Subcutaneous adipose tissue (tissue), 4 donors: ENCODE measurements around the gene TNS4. TPM values are rescaled to one million over a fixed set of nuclear protein-coding genes. Genes with fewer than 3 reads are reported as not detected.

Source experiments
- total RNA-seq, 4 donors: library from RNA; depleted of rRNA; stranded (reverse); fragments of >200 nt; gene quantifications; one replicate each; pipeline ENCODE4 v1.1.0, GENCODE V29; 2016
- TF ChIP-seq, protein P1 (sequence below): fragments of 450-650 bp; IDR thresholded peaks from one replicate; pipeline ENCODE4 v1.5.1; 2016; ENCODE audit warnings: low read depth, mild to moderate bottlenecking, control low read depth, antibody characterized with exemption, moderate library complexity

TNS4 gene
- total RNA-seq, 4 donors from 2014 or later = not detected

- TF ChIP-seq, protein P1, sequence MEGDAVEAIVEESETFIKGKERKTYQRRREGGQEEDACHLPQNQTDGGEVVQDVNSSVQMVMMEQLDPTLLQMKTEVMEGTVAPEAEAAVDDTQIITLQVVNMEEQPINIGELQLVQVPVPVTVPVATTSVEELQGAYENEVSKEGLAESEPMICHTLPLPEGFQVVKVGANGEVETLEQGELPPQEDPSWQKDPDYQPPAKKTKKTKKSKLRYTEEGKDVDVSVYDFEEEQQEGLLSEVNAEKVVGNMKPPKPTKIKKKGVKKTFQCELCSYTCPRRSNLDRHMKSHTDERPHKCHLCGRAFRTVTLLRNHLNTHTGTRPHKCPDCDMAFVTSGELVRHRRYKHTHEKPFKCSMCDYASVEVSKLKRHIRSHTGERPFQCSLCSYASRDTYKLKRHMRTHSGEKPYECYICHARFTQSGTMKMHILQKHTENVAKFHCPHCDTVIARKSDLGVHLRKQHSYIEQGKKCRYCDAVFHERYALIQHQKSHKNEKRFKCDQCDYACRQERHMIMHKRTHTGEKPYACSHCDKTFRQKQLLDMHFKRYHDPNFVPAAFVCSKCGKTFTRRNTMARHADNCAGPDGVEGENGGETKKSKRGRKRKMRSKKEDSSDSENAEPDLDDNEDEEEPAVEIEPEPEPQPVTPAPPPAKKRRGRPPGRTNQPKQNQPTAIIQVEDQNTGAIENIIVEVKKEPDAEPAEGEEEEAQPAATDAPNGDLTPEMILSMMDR = no peak
Observed at GRCh38 chr17:40479754-40480480, 21.5 kb downstream of the TNS4 start.

DNA sequence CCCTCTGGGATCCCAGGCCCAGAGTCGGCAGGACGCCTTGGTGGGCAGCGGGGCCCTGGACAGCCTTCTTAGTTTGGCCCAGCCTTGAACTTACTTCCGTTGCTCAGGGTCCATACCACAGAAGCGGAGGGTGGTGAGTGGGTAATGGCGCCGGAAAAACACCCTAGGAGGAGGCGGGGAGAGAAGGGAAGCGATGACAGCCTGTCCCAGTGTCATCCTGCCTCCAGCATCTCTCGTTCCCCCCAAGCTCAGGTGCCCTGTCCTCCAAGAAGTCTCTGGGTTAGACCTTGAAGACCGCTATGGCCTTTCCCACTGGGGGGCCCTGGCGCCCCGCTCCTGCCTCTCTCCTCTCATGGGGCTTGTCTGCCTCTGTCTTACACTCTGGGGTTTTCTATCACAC is 22.9 kb downstream of the TNS4 start:
- TF ChIP-seq, protein P1 = no peak

DNA sequence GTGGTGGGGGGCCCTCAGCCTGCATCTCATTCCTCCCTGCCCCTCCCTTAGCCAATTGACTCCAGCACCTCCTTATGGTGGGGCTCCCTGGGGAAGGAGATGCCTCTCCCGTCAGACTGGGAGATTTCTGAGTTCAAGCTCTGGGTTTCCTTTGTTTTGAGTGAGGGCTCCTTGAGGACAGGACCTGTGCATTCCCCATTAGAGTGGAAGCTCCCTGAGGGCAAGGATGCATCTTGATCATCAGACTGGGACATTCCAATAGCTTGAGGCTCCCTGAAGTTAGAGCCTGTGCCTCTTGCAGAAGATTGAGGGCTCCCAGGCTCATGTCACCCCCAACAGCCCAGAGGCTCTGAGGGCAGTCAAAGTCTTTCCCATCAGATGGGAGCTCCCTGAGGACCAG is 23.6 kb downstream of the TNS4 start:
- TF ChIP-seq, protein P1 = no peak

GRCh38 chr17:40475234-40475908 is 26.1 kb downstream of the TNS4 start:
- TF ChIP-seq, protein P1 = no peak

GRCh38 chr17:40474419-40475002 is 26.9 kb downstream of the TNS4 start:
- TF ChIP-seq, protein P1 = no peak

DNA sequence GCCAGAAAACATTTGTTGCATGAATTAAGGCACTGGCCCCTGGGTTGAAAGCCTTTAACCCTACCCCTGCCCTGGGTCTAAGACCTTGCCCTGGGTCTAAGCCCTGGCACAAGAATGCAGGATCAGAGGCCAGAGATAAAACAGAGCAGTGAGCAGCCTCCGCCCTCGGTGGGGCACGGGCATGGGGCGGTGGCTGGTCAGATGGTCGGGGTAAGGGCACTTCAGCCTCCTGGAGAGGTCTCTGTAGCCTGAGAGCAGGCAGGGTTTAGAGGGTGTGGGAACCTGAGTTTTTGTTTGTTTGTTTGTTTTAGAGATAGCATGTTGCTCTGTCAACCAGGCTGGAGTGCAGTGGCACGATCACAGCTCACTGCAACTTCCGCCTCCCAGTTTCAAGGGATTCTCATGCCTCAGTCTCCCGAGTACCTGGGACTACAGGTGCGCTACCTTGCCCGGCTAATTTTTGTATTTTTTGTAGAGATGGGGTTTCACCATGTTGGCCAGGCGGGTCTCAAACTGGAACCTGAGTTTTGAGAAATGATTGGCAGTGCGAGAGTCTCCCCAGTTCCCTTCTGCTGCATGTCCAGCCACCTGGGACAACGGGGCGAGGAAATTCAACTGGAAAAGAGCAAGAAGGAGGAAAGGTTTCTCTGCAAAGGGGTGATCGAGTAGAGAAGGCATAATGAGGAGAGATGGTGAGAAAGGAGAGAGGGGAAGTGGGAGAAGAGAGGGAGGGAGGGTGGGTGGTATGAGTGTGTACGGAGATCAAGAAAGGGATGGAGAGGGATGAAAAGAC is 27.7 kb downstream of the TNS4 start:
- TF ChIP-seq, protein P1 = no peak
